Parathyroid adenoma (tissue), 2 donors: ENCODE data around the gene CELSR1.

ENCODE experiments used
- H2AFZ ChIP-seq: fragments of 300-600 bp; sonication (generic); one replicate; pipeline ENCODE4 v1.7.0; 2017; ENCODE audit warnings: antibody characterized with exemption, mild to moderate bottlenecking
- H3K27ac ChIP-seq: fragments of 300-600 bp; sonication (generic); one replicate; pipeline ENCODE4 v1.7.0; 2017
- H3K27me3 ChIP-seq: fragments of 300-600 bp; sonication (generic); one replicate; pipeline ENCODE4 v1.7.0; 2017; ENCODE audit warnings: low read length; ENCODE audit not compliant: control insufficient read depth, insufficient read depth
- H3K36me3 ChIP-seq: fragments of 300-600 bp; sonication (generic); one replicate; pipeline ENCODE4 v1.7.0; 2017; ENCODE audit warnings: low read length; ENCODE audit not compliant: control insufficient read depth, insufficient read depth
- H3K4me1 ChIP-seq: fragments of 300-600 bp; sonication (generic); one replicate; pipeline ENCODE4 v1.7.0; 2017; ENCODE audit warnings: control low read depth
- H3K4me2 ChIP-seq: fragments of 300-600 bp; sonication (generic); one replicate; pipeline ENCODE4 v1.7.0; 2017; ENCODE audit warnings: low read length
- H3K4me3 ChIP-seq: fragments of 300-600 bp; sonication (generic); one replicate; pipeline ENCODE4 v1.7.0; 2017; ENCODE audit warnings: low read depth, low read length
- H3K79me2 ChIP-seq: fragments of 300-600 bp; sonication (generic); one replicate; pipeline ENCODE4 v1.7.0; 2017; ENCODE audit warnings: control low read depth
- H3K9ac ChIP-seq: fragments of 300-600 bp; sonication (generic); one replicate; pipeline ENCODE4 v1.7.0; 2017; ENCODE audit warnings: mild to moderate bottlenecking
- H3K9me3 ChIP-seq: fragments of 300-600 bp; sonication (generic); one replicate; pipeline ENCODE4 v1.7.0; 2017; ENCODE audit warnings: low read length; ENCODE audit not compliant: control insufficient read depth
- CTCF ChIP-seq: fragments of 300-600 bp; sonication (generic); IDR thresholded peaks from one replicate; pipeline ENCODE4 v1.7.0; 2017; ENCODE audit warnings: antibody characterized with exemption, mild to moderate bottlenecking
- donor health status: primary hyperparathyroidism.

CELSR1 gene

GRCh38 chr22:46585340-46586122 is 48.1 kb upstream of the CELSR1 start:
- TF ChIP-seq CTCF, result no peak
- Histone ChIP-seq H3K9ac (no peak overlapping the region), H3K79me2 (peaks cover 2% of the 10 kb centered on the region), H3K27me3 (no peaks in the 10 kb centered on the region), H2AFZ (no peak overlapping the region), H3K4me2 (no peak overlapping the region), H3K9me3 (no peaks in the 10 kb centered on the region), H3K27ac (no peak overlapping the region), H3K4me3 (no peak overlapping the region), H3K36me3 (no peaks in the 10 kb centered on the region), H3K4me1 (no peaks in the 10 kb centered on the region)

- Histone ChIP-seq H3K4me3 (no peak overlapping the region), H2AFZ (no peak overlapping the region), H3K36me3 (no peaks in the 10 kb centered on the region), H3K79me2 (peaks cover 2% of the 10 kb centered on the region), H3K4me1 (no peaks in the 10 kb centered on the region), H3K9me3 (no peaks in the 10 kb centered on the region), H3K4me2 (no peak overlapping the region), H3K27ac (no peak overlapping the region), H3K27me3 (no peaks in the 10 kb centered on the region), H3K9ac (no peak overlapping the region)
- no peak for TF ChIP-seq CTCF
These were observed 46.9 kb upstream of the CELSR1 start for GRCh38 chr22:46584081-46584921.

GRCh38 chr22:46583571-46583970 is 46.2 kb upstream of the CELSR1 start:
- no peaks in the 10 kb centered on the region for H3K36me3 ChIP-seq
- H3K4me1 ChIP-seq, result no peaks in the 10 kb centered on the region
- no peak overlapping the region for H3K4me3 ChIP-seq
- no peaks in the 10 kb centered on the region for H3K27me3 ChIP-seq
- no peak overlapping the region for H3K9ac ChIP-seq
- no peak overlapping the region for H3K27ac ChIP-seq
- no peak for TF ChIP-seq CTCF
- peaks cover 2% of the 10 kb centered on the region for H3K79me2 ChIP-seq
- no peak overlapping the region for H2AFZ ChIP-seq
- H3K4me2 ChIP-seq, result no peak overlapping the region
- H3K9me3 ChIP-seq, result no peaks in the 10 kb centered on the region

GRCh38 chr22:46582281-46582933 is 45.0 kb upstream of the CELSR1 start:
- no peak overlapping the region for H3K4me3 ChIP-seq
- no peak for TF ChIP-seq CTCF
- no peak overlapping the region for H3K27ac ChIP-seq
- no peaks in the 10 kb centered on the region for H3K9me3 ChIP-seq
- H3K4me1 ChIP-seq, result no peaks in the 10 kb centered on the region
- H3K4me2 ChIP-seq, result no peak overlapping the region
- H2AFZ ChIP-seq, result no peak overlapping the region
- H3K36me3 ChIP-seq, result no peaks in the 10 kb centered on the region
- H3K9ac ChIP-seq, result no peak overlapping the region
- H3K79me2 ChIP-seq, result peaks cover 2% of the 10 kb centered on the region
- H3K27me3 ChIP-seq, result no peaks in the 10 kb centered on the region
